T-helper 17 cell (primary cell): Measurements from ENCODE around the gene OR13G1. TPM values are rescaled to one million over a fixed set of nuclear protein-coding genes. Genes with fewer than 3 reads are reported as not detected.

Experiments
- ATAC-seq: fragments of 150-1000 bp; cut with Tn5 transposase; 2 replicates; pipeline ENCODE4 v1.10.0; 2021; ENCODE audit warnings: mild to moderate bottlenecking, moderate library complexity
- DNase-seq, 3 donors: peaks; one replicate each; pipeline versions ENCODE4 v3.0.0 to v3.0.0-alpha.2; 2020 to 2021
- H3K9me3 ChIP-seq: one replicate; pipeline ENCODE4 v1.7.0; 2013; ENCODE audit warnings: low read length, mild to moderate bottlenecking; ENCODE audit not compliant: control insufficient read depth, poor library complexity, severe bottlenecking
- H3K27ac Mint-ChIP-seq: one replicate; pipeline ENCODE4 v1.8.0; 2022; ENCODE audit warnings: mild to moderate bottlenecking, moderate library complexity, mixed read lengths
- H3K27me3 Mint-ChIP-seq: one replicate; pipeline ENCODE4 v1.8.0; 2022; ENCODE audit warnings: mixed read lengths
- H3K36me3 Mint-ChIP-seq: one replicate; pipeline ENCODE4 v1.8.0; 2022; ENCODE audit warnings: low read depth, mixed read lengths
- H3K4me1 Mint-ChIP-seq: one replicate; pipeline ENCODE4 v1.8.0; 2022; ENCODE audit warnings: mild to moderate bottlenecking, mixed read lengths
- H3K4me3 Mint-ChIP-seq: one replicate; pipeline ENCODE4 v1.8.0; 2022; ENCODE audit warnings: mild to moderate bottlenecking, moderate library complexity, mixed read lengths
- total RNA-seq, 4 donors: library from RNA in 2 of 4; stranded (reverse) in 2 of 4; gene quantifications; one replicate each; pipeline ENCODE4 v1.2.3 and lab custom pipeline; 2022 to 2026

OR13G1 gene
- total RNA-seq, 2 donors from 2014 or later, result not detected

DNA sequence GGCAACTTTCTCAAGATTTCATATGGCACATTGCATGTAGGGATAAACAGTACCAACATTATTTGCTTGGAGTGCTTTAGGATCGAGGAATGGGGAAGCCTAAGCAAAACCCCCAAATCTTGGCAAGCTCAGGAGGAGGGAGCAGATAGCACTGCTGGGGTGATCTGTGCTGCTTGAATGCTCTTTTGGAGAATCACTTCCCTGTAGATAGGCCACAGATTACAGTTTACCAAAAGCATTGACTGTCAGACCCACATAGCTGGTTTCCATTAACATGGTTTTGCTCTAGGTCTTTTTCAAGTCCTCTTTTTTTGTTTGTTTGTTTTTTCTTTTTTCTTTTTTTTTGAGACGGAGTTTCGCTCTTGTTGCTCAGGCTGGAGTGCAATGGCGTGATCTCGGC lies 36.8 kb downstream of the OR13G1 start:
- Mint-ChIP-seq H3K27ac (no peak overlapping the region), H3K4me1 (no peaks in the 10 kb centered on the region), H3K36me3 (no peaks in the 10 kb centered on the region), H3K27me3 (peaks cover 22% of the 10 kb centered on the region), H3K4me3 (no peak overlapping the region)
- no peak for ATAC-seq
- no peaks in the 10 kb centered on the region for H3K9me3 ChIP-seq
- no peak for DNase-seq

DNA sequence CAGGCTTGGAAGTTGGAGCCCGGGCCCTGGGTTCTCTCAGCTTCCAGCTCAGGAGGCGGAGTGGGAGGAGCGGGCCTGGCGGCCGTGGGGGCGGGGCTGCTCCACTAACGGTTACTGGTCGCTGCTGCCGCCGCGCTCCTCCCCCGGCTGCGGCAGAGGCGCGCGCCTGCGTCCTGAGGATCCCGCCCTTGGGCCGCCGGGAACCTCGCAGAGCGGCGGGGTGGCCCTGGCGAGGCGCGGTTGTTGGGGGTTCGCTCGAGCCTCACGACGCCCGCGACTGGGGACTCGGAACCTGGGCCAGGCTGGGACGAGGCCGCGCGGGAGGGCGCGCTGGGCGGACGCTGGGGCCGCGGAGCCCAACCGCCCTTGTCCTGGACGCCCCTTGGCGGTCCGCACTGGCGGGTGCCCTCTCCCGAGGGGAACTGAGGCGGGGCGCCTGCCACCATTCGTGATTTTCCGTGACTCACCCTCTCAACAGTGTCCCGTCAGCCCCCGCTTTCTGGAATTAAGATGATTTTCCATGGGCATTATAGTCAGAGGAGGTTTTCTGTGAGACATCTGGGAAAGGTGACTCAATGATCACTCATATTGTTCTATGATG lies 40.1 kb downstream of the OR13G1 start:
- H3K27me3 Mint-ChIP-seq, result peaks cover 24% of the 10 kb centered on the region
- no peaks in the 10 kb centered on the region for H3K4me1 Mint-ChIP-seq
- H3K4me3 Mint-ChIP-seq, result no peak overlapping the region
- H3K36me3 Mint-ChIP-seq, result no peaks in the 10 kb centered on the region
- ATAC-seq, result no peak
- H3K9me3 ChIP-seq, result no peaks in the 10 kb centered on the region
- no peak for DNase-seq
- H3K27ac Mint-ChIP-seq, result no peak overlapping the region

DNA sequence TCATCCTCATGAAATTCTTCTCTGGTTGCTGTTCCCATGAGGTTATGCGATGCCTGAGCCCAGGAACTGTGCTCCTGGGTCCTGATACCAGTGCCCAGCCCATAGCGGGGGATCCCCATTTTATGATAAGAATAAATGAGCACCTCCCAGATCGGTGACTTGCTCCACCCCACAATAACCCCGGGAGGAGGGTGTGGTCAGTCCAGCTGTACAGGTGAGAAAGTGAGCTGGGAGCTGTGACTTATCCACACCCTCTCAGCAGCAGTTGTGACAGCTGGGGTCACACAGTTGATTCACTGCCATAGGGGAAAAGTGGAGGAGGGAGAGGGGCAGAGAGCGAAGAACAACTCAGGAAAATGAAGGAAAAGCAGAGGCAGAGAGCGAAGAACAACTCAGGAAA lies 40.8 kb downstream of the OR13G1 start:
- H3K4me1 Mint-ChIP-seq, result no peaks in the 10 kb centered on the region
- no peak overlapping the region for H3K4me3 Mint-ChIP-seq
- no peaks in the 10 kb centered on the region for H3K9me3 ChIP-seq
- DNase-seq (no peak), ATAC-seq (no peak)
- no peaks in the 10 kb centered on the region for H3K36me3 Mint-ChIP-seq
- no peak overlapping the region for H3K27ac Mint-ChIP-seq
- H3K27me3 Mint-ChIP-seq, result peaks cover 24% of the 10 kb centered on the region

DNA sequence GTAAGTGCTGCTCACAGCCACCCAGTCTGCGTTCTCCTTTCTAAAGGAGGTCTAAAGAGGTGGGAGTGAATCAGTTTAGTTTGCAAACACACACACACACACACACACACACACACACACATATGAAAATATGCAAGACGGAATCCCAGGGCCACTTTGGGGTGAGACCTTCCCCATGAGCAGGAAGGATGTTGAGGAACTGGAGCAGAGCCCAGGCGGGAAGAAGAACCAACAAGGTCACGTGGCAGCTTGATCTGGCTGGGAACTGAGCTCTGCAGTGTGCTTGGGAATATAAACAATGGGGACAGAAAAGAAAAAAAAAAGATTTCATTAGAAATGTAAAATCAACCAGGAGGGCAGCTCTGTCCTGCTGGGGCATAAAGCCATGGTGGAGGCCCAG lies 41.5 kb downstream of the OR13G1 start:
- no peak overlapping the region for H3K27ac Mint-ChIP-seq

DNA sequence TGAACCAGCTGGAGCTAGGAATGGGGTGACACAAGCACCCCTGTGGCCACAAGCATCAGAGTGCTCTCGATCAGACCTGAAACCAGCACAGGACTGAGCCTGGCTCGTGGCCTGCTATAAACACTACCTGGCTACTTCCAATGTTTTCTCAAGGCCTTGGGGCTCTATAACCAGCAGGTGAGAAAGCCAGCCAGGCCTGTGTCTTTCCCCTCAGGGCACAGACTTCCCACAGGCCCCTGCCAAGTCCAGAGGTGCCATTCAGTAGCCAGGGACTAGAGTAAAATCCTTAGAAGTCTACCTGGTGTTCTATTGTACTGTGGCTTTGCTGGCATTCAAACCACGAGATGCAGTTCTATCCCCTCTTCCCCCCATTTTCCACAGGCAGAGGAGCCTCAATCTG lies 51.6 kb downstream of the OR13G1 start:
- Mint-ChIP-seq H3K27ac (no peak overlapping the region), H3K36me3 (peaks cover 2% of the 10 kb centered on the region), H3K27me3 (peaks cover 5% of the 10 kb centered on the region), H3K4me1 (no peaks in the 10 kb centered on the region), H3K4me3 (no peak overlapping the region)
- DNase-seq (no peak), ATAC-seq (no peak)
- no peaks in the 10 kb centered on the region for H3K9me3 ChIP-seq

More for the DNA sequence above, 41.5 kb downstream of the OR13G1 start:
- H3K9me3 ChIP-seq, result no peaks in the 10 kb centered on the region
- Mint-ChIP-seq H3K27me3 (peaks cover 24% of the 10 kb centered on the region), H3K4me3 (no peak overlapping the region), H3K36me3 (no peaks in the 10 kb centered on the region), H3K4me1 (no peaks in the 10 kb centered on the region)
- ATAC-seq (no peak), DNase-seq (no peak)

Other genes starting within 250 kb of the OR13G1 start
- gene OR2B11, start 221.6 kb downstream of the OR13G1 start, total RNA-seq, result under 1 TPM in 1 of 2 donors, not detected in 1; 0.05 TPM
- not detected for gene OR2C3, start 143.3 kb downstream of the OR13G1 start, total RNA-seq
- 1 to 10 TPM; 1.7 to 2.2 TPM for gene GCSAML, start 130.6 kb downstream of the OR13G1 start, total RNA-seq
- gene OR2G2, start 91.4 kb downstream of the OR13G1 start, total RNA-seq, result not detected
- not detected for gene OR2G3, start 74.2 kb downstream of the OR13G1 start, total RNA-seq
- not detected for gene OR6F1, start 36.9 kb upstream of the OR13G1 start, total RNA-seq
- gene OR14K1, start 58.9 kb upstream of the OR13G1 start, total RNA-seq, result not detected
- gene OR14A2, start 68.4 kb upstream of the OR13G1 start, total RNA-seq, result not detected
- not detected for gene OR1C1, start 80.8 kb upstream of the OR13G1 start, total RNA-seq
- gene OR14A16, start 144.4 kb upstream of the OR13G1 start, total RNA-seq, result not detected
- 1 to 10 TPM in 1 of 2 donors, not detected in 1; 1.3 TPM for gene OR11L1, start 162.2 kb upstream of the OR13G1 start, total RNA-seq
- 10 to 100 TPM in 1 of 2 donors, 1 to 10 TPM in 1; 1.2 to 44.2 TPM for gene TRIM58, start 177.4 kb upstream of the OR13G1 start, total RNA-seq
- gene OR2W3, start 215.8 kb upstream of the OR13G1 start, total RNA-seq, result 1 to 10 TPM in 1 of 2 donors, under 1 TPM in 1; 0.72 to 6.6 TPM
- gene OR2T8, start 240.5 kb upstream of the OR13G1 start, total RNA-seq, result under 1 TPM in 1 of 2 donors, not detected in 1; 0.30 TPM
- gene OR2AJ1, start 245.2 kb upstream of the OR13G1 start, total RNA-seq, result under 1 TPM in 1 of 2 donors, not detected in 1; 0.15 TPM